Measurements from ENCODE around the gene NDRG3. TPM values are rescaled to one million over a fixed set of nuclear protein-coding genes. Genes with fewer than 3 reads are reported as not detected.
"Not testable (repeated sequence)": the region's sequence is repeated elsewhere in the genome, so short reads cannot be mapped to it uniquely, and the experiment has no call there.

Gene NDRG3
- total RNA-seq, 2 experiments from 2014 or later, result 24.8 to 27.5 TPM

GRCh38 chr20:36688630-36689029, 57.3 kb downstream of the NDRG3 start:
- no peak for DNase-seq
- no peaks in the 10 kb centered on the region for H3K4me1 Mint-ChIP-seq
- H3K9me3 Mint-ChIP-seq (ENCODE audit: low read depth), result no peaks in the 10 kb centered on the region
- intact Hi-C loops (cut with DNase I, micrococcal nuclease), result no loop called here
- ChIA-PET POLR2A (no interaction called here), CTCF (no interaction called here)
- no peak for ATAC-seq
- H3K4me3 Mint-ChIP-seq, result no peak overlapping the region
- H3K27ac Mint-ChIP-seq, result no peak overlapping the region
- H3K36me3 Mint-ChIP-seq (ENCODE audit: low read depth), result no peaks in the 10 kb centered on the region
- H3K27me3 Mint-ChIP-seq, result no peaks in the 10 kb centered on the region

- intact Hi-C loops (cut with DNase I, micrococcal nuclease), result no loop called here
- H3K27ac Mint-ChIP-seq, result no peak overlapping the region
Measured at GRCh38 chr20:36687850-36688249, 58.0 kb downstream of the NDRG3 start.

GRCh38 chr20:36686944-36687343, 58.9 kb downstream of the NDRG3 start:
- Mint-ChIP-seq H3K4me1 (no peaks in the 10 kb centered on the region), H3K27me3 (no peaks in the 10 kb centered on the region), H3K9me3 (ENCODE audit: low read depth) (no peaks in the 10 kb centered on the region), H3K4me3 (no peak overlapping the region), H3K36me3 (ENCODE audit: low read depth) (peaks cover 3% of the 10 kb centered on the region), H3K27ac (no peak overlapping the region)
- DNase-seq (no peak), ATAC-seq (no peak)
- CTCF ChIA-PET, result no interaction called here
- POLR2A ChIA-PET, result no interaction called here
- intact Hi-C loops (cut with DNase I, micrococcal nuclease), result no loop called here

More at GRCh38 chr20:36687850-36688249, 58.0 kb downstream of the NDRG3 start:
- no peaks in the 10 kb centered on the region for H3K27me3 Mint-ChIP-seq
- ATAC-seq (no peak), DNase-seq (no peak)
- H3K4me1 Mint-ChIP-seq, result no peaks in the 10 kb centered on the region
- no peaks in the 10 kb centered on the region for H3K36me3 Mint-ChIP-seq (ENCODE audit: low read depth)
- POLR2A ChIA-PET, result no interaction called here
- CTCF ChIA-PET, result no interaction called here
- no peaks in the 10 kb centered on the region for H3K9me3 Mint-ChIP-seq (ENCODE audit: low read depth)
- H3K4me3 Mint-ChIP-seq, result no peak overlapping the region

- Mint-ChIP-seq H3K4me3 (no peak overlapping the region), H3K9me3 (ENCODE audit: low read depth) (no peaks in the 10 kb centered on the region), H3K27me3 (no peaks in the 10 kb centered on the region), H3K27ac (no peak overlapping the region), H3K36me3 (ENCODE audit: low read depth) (peaks cover 3% of the 10 kb centered on the region), H3K4me1 (no peaks in the 10 kb centered on the region)
- no peak for DNase-seq
- ATAC-seq, result no peak
- intact Hi-C loops (cut with DNase I, micrococcal nuclease), result no loop called here
- ChIA-PET POLR2A (interaction anchor here (0.6 kb wide), 1 partner anchor 94 kb away, joined by 5 read pairs; no protein-coding TSS in a partner anchor), CTCF (no interaction called here)
Measured at GRCh38 chr20:36686504-36686903, 59.4 kb downstream of the NDRG3 start.

- no peak for ATAC-seq
- Mint-ChIP-seq H3K27me3 (no peaks in the 10 kb centered on the region), H3K9me3 (ENCODE audit: low read depth) (no peaks in the 10 kb centered on the region), H3K4me3 (no peak overlapping the region), H3K27ac (no peak overlapping the region), H3K4me1 (no peaks in the 10 kb centered on the region), H3K36me3 (ENCODE audit: low read depth) (peaks cover 3% of the 10 kb centered on the region)
- POLR2A ChIA-PET, result no interaction called here
- CTCF ChIA-PET, result interaction anchor here (0.9 kb wide), 1 partner anchor 26 kb away, joined by 4 read pairs; no protein-coding TSS in a partner anchor
- intact Hi-C loops (cut with DNase I, micrococcal nuclease), result no loop called here
- no peak for DNase-seq
Measured at GRCh38 chr20:36684747-36685146, 61.1 kb downstream of the NDRG3 start.

- no peak for DNase-seq
- ChIA-PET CTCF (interaction anchor here (0.7 to 1.4 kb wide), 2 partner anchors 59 to 283 kb away, joined by 3 to 4 read pairs; no protein-coding TSS in a partner anchor), POLR2A (no interaction called here)
- Mint-ChIP-seq H3K4me3 (no peak overlapping the region), H3K27ac (no peak overlapping the region), H3K36me3 (ENCODE audit: low read depth) (peaks cover 7% of the 10 kb centered on the region), H3K4me1 (no peaks in the 10 kb centered on the region), H3K27me3 (no peaks in the 10 kb centered on the region), H3K9me3 (ENCODE audit: low read depth) (no peaks in the 10 kb centered on the region)
- intact Hi-C loops (cut with DNase I, micrococcal nuclease), result no loop called here
- ATAC-seq, result no peak
Measured at GRCh38 chr20:36682311-36682710, 63.6 kb downstream of the NDRG3 start.

- DNase-seq (no peak), ATAC-seq (no peak)
- intact Hi-C loops (cut with DNase I, micrococcal nuclease), result no loop called here
- Mint-ChIP-seq H3K36me3 (ENCODE audit: low read depth) (peaks cover 5% of the 10 kb centered on the region), H3K27ac (no peak overlapping the region), H3K27me3 (no peaks in the 10 kb centered on the region), H3K4me3 (no peak overlapping the region), H3K9me3 (ENCODE audit: low read depth) (no peaks in the 10 kb centered on the region), H3K4me1 (no peaks in the 10 kb centered on the region)
- CTCF ChIA-PET, result interaction anchor here (0.9 to 1.1 kb wide), 2 partner anchors 12 to 77 kb away, joined by 3 read pairs; no protein-coding TSS in a partner anchor
- POLR2A ChIA-PET, result no interaction called here
Measured at GRCh38 chr20:36677422-36677771, 68.5 kb downstream of the NDRG3 start.

GRCh38 chr20:36676701-36677421, 69.0 kb downstream of the NDRG3 start:
- H3K4me3 Mint-ChIP-seq, result no peak overlapping the region
- no peaks in the 10 kb centered on the region for H3K9me3 Mint-ChIP-seq (ENCODE audit: low read depth)
- ATAC-seq, result no peak
- intact Hi-C loops (cut with DNase I, micrococcal nuclease), result no loop called here
- peaks cover 4% of the 10 kb centered on the region for H3K36me3 Mint-ChIP-seq (ENCODE audit: low read depth)
- no peaks in the 10 kb centered on the region for H3K27me3 Mint-ChIP-seq
- DNase-seq, result no peak
- no peak overlapping the region for H3K27ac Mint-ChIP-seq
- ChIA-PET CTCF (no interaction called here), POLR2A (no interaction called here)
- no peaks in the 10 kb centered on the region for H3K4me1 Mint-ChIP-seq

GRCh38 chr20:36675545-36675944, 70.3 kb downstream of the NDRG3 start:
- H3K27ac Mint-ChIP-seq; H3K4me3 Mint-ChIP-seq; H3K4me1 Mint-ChIP-seq; POLR2A ChIA-PET; CTCF ChIA-PET; DNase-seq; H3K36me3 Mint-ChIP-seq (ENCODE audit: low read depth); H3K9me3 Mint-ChIP-seq (ENCODE audit: low read depth); H3K27me3 Mint-ChIP-seq; ATAC-seq; intact Hi-C loops (cut with DNase I, micrococcal nuclease): not testable (repeated sequence)

GRCh38 chr20:36672991-36673390, 72.9 kb downstream of the NDRG3 start:
- POLR2A ChIA-PET, result interaction anchor here (0.7 kb wide), 1 partner anchor 498 kb away, joined by 5 read pairs; no protein-coding TSS in a partner anchor
- no peaks in the 10 kb centered on the region for H3K27me3 Mint-ChIP-seq
- H3K4me1 Mint-ChIP-seq, result no peaks in the 10 kb centered on the region
- H3K4me3 Mint-ChIP-seq, result no peak overlapping the region
- ATAC-seq, result no peak
- DNase-seq, result no peak
- H3K27ac Mint-ChIP-seq, result no peak overlapping the region
- CTCF ChIA-PET, result interaction anchor here (0.9 kb wide), 1 partner anchor 246 kb away, joined by 3 read pairs; no protein-coding TSS in a partner anchor
- H3K36me3 Mint-ChIP-seq (ENCODE audit: low read depth), result peaks cover 5% of the 10 kb centered on the region
- intact Hi-C loops (cut with DNase I, micrococcal nuclease), result no loop called here
- no peaks in the 10 kb centered on the region for H3K9me3 Mint-ChIP-seq (ENCODE audit: low read depth)

- Mint-ChIP-seq H3K27me3 (no peaks in the 10 kb centered on the region), H3K4me3 (no peak overlapping the region), H3K4me1 (no peaks in the 10 kb centered on the region), H3K27ac (no peak overlapping the region), H3K36me3 (ENCODE audit: low read depth) (peaks cover 3% of the 10 kb centered on the region), H3K9me3 (ENCODE audit: low read depth) (no peaks in the 10 kb centered on the region)
- POLR2A ChIA-PET, result no interaction called here
- ATAC-seq (no peak), DNase-seq (no peak)
- intact Hi-C loops (cut with DNase I, micrococcal nuclease), result no loop called here
- CTCF ChIA-PET, result interaction anchor here (1.2 to 1.5 kb wide), 3 partner anchors 84 to 114 kb away, joined by 3 read pairs; no protein-coding TSS in a partner anchor
Measured at GRCh38 chr20:36670665-36671357, 75.1 kb downstream of the NDRG3 start.

GRCh38 chr20:36666181-36666740, 79.6 kb downstream of the NDRG3 start:
- Mint-ChIP-seq H3K27me3 (no peaks in the 10 kb centered on the region), H3K36me3 (ENCODE audit: low read depth) (peaks cover 6% of the 10 kb centered on the region), H3K4me1 (no peaks in the 10 kb centered on the region), H3K27ac (no peak overlapping the region), H3K9me3 (ENCODE audit: low read depth) (no peaks in the 10 kb centered on the region), H3K4me3 (no peak overlapping the region)
- ChIA-PET CTCF (interaction anchor here (0.6 to 2.1 kb wide), 5 partner anchors 12 to 169 kb away, joined by 3 to 9 read pairs (median 4); no protein-coding TSS in a partner anchor), POLR2A (interaction anchor here (0.6 kb wide), 1 partner anchor 49 kb away, joined by 6 read pairs; no protein-coding TSS in a partner anchor)
- ATAC-seq (no peak), DNase-seq (no peak)
- intact Hi-C loops (cut with DNase I, micrococcal nuclease), result no loop called here
